Fibroblast of upper back skin (primary cell): ENCODE data around the gene CYP1B1.
"Not testable (repeated sequence)": the region's sequence is repeated elsewhere in the genome, so short reads cannot be mapped to it uniquely, and the experiment has no call there.

ENCODE experiments used
- DNase-seq: peaks from one replicate; pipeline ENCODE4 v3.0.0-alpha.2; 2013

CYP1B1 gene

DNA sequence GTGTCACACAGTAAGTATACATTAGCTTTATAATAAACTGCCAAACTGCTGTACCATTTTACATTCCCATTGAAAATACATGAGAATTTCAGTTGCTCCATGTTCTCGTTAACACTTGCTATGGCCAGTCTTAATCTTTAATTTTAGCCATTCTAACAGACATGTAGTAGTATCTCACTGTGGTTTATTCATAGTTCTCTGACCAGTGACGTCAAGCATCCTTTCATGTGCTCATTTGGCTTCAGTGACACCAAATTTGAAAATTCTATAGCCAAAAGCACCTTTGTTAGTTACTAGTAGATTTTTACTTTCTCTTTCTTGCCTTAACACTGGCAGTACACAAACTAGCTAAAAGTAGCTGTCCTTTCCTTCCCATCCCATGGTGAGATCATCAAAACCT, 43.0 kb downstream of the CYP1B1 start:
- DNase-seq = no peak

GRCh38 chr2:38030635-38031355, 45.2 kb downstream of the CYP1B1 start:
- DNase-seq = peak; percentile 29

DNA sequence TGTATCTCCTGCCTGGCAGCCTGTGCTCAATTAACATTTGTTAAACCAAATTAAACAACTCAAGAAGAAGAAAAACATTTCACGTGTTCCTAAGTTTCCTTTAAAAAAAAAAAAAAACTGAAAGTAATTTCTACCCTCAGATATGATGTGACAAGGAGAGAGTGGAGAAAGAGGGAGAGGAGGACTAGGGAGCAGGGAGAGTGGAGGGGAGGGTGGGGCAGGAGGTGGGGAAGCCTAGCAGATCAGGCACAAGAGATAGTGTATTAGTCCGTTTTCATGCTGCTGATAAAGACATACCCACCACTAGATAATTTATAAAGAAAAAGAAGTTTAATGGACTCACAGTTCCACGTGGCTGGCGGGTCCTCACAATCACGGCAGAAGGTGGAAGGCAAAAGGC, 46.4 kb downstream of the CYP1B1 start:
- no peak for DNase-seq

DNA sequence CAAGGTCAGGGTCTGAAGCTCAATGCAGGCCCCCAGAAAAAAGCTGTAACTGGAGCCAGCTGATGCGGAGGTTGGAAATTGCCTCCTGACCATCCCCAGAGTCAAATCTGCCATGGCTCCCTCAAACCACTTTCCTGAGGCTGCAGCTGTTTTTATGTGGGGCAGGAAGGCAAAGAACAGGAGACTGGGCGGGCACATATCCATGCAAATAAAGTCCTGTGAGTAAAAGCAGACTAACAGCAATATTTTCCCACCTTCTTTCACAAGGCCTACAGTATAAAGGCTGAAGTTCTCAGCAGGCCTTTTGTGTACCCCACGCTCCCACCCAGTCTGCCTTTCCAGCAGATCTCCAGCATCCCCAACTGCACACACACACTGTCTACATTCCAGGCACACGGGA, 47.1 kb downstream of the CYP1B1 start:
- DNase-seq = no peak

DNA sequence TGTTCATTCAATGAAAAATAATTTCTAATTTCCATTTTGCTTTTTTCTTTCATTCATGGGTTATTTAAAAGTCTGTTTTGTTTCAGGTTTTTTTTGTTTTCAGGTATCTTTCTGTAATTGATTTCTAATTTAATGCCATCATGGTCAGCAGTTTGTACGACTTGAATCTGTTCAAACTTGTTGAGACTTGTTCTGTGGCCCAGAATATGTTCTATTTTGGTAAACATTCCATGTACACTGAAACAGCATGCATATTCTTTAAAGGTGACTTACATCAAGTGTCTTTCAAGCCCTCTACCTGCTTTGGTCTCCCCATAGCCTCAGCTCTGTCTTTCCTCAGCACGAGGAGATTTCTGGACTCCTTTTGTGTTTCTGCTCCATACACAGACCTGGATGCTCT, 49.1 kb downstream of the CYP1B1 start:
- DNase-seq = no peak

DNA sequence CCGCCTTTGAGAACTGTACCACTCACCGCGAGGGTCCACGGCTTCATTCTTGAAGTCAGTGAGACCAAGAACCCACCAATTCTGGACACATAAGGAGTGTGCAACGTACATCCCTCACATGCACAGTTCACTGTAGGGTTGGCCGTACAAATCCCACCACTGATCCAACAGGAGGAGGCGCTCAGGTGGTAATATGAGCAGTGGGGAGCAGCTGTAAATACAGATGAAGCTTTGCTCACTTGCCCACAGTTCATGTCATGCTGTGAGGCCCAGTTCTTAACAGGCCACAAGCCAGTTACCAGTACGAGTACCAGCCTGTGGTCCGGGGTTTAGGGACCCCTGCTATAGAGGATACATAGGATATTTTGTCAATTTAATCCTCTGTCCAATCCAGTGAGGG, 54.4 kb downstream of the CYP1B1 start:
- DNase-seq = no peak

GRCh38 chr2:38020359-38021069, 55.4 kb downstream of the CYP1B1 start:
- not testable (repeated sequence) for DNase-seq

- DNase-seq = no peak
Measured at GRCh38 chr2:38017836-38018235, 58.1 kb downstream of the CYP1B1 start.
